WTC11 (cell line): Measurements from ENCODE around the gene LENG8. TPM values are rescaled to one million over a fixed set of nuclear protein-coding genes. Genes with fewer than 3 reads are reported as not detected.
A peak's percentile ranks its signal among the peaks of the same experiment; 100 is the strongest.

Experiments
- CBFB ChIP-seq: sonication (generic); formaldehyde crosslinking; IDR thresholded peaks from 2 replicates; pipeline ENCODE4 v1.8.1; 2022; ENCODE audit warnings: mild to moderate bottlenecking, low read depth, missing genetic modification reagents
- CTCF ChIP-seq: fragments of 200-600 bp; IDR thresholded peaks from 2 replicates; pipeline ENCODE4 v1.8.0; 2022; ENCODE audit warnings: antibody characterized with exemption
- E2F1 ChIP-seq: sonication (generic); formaldehyde crosslinking; IDR thresholded peaks from 2 replicates; pipeline ENCODE4 v1.8.0; 2022; ENCODE audit warnings: mild to moderate bottlenecking, missing genetic modification reagents
- EMX1 ChIP-seq: fragments of 250-450 bp; sonication (Bioruptor Pico); IDR thresholded peaks from 2 replicates; pipeline ENCODE4 v1.8.0; 2021; ENCODE audit warnings: mild to moderate bottlenecking
- ESRRA ChIP-seq: sonication (generic); formaldehyde crosslinking; IDR thresholded peaks from 2 replicates; pipeline ENCODE4 v1.8.1; 2022; ENCODE audit warnings: mild to moderate bottlenecking, missing genetic modification reagents, borderline replicate concordance
- GRHL2 ChIP-seq: fragments of 250-450 bp; sonication (Bioruptor Pico); IDR thresholded peaks from 2 replicates; pipeline ENCODE4 v1.8.0; 2022; ENCODE audit warnings: mild to moderate bottlenecking, moderate library complexity; ENCODE audit not compliant: insufficient replicate concordance, severe bottlenecking
- GTF2I ChIP-seq: fragments of 250-450 bp; sonication (Bioruptor Pico); conservative IDR thresholded peaks from 2 replicates; pipeline ENCODE4 v1.4.0; 2021; ENCODE audit warnings: mild to moderate bottlenecking
- IRF2 ChIP-seq: sonication (generic); formaldehyde crosslinking; IDR thresholded peaks from 2 replicates; pipeline ENCODE4 v1.8.0; 2022; ENCODE audit warnings: low read depth, missing genetic modification reagents, borderline replicate concordance
- JUN ChIP-seq: sonication (generic); formaldehyde crosslinking; IDR thresholded peaks from 2 replicates; pipeline ENCODE4 v1.8.0; 2023; ENCODE audit warnings: mild to moderate bottlenecking, missing genetic modification reagents
- KAT7 ChIP-seq: sonication (generic); formaldehyde crosslinking; IDR thresholded peaks from 2 replicates; pipeline ENCODE4 v1.8.1; 2023; ENCODE audit warnings: missing genetic modification reagents, mild to moderate bottlenecking, borderline replicate concordance
- MAX ChIP-seq: sonication (generic); formaldehyde crosslinking; IDR thresholded peaks from 2 replicates; pipeline ENCODE4 v1.8.0; 2022; ENCODE audit warnings: mild to moderate bottlenecking, missing genetic modification reagents
- NFE2L1 ChIP-seq: sonication (generic); formaldehyde crosslinking; IDR thresholded peaks from 2 replicates; pipeline ENCODE4 v1.8.1; 2023; ENCODE audit warnings: missing genetic modification reagents
- OVOL2 ChIP-seq: fragments of 250-450 bp; sonication (Bioruptor Pico); IDR thresholded peaks from 2 replicates; pipeline ENCODE4 v1.9.0; 2021; ENCODE audit warnings: mild to moderate bottlenecking, borderline replicate concordance
- PREB ChIP-seq: sonication (generic); formaldehyde crosslinking; IDR thresholded peaks from 2 replicates; pipeline ENCODE4 v1.8.1; 2022; ENCODE audit warnings: mild to moderate bottlenecking, missing genetic modification reagents, moderate library complexity, borderline replicate concordance
- PRRX2 ChIP-seq: fragments of 250-450 bp; sonication (Bioruptor Pico); IDR thresholded peaks from 2 replicates; pipeline ENCODE4 v1.8.0; 2021; ENCODE audit warnings: mild to moderate bottlenecking
- RELA ChIP-seq: sonication (generic); formaldehyde crosslinking; IDR thresholded peaks from 2 replicates; pipeline ENCODE4 v1.8.1; 2022; ENCODE audit warnings: missing genetic modification reagents, mild to moderate bottlenecking, borderline replicate concordance
- RORB ChIP-seq: fragments of 250-450 bp; sonication (Bioruptor Pico); IDR thresholded peaks from 2 replicates; pipeline ENCODE4 v1.9.0; 2021; ENCODE audit warnings: mild to moderate bottlenecking
- SMAD4 ChIP-seq: sonication (generic); formaldehyde crosslinking; IDR thresholded peaks from 2 replicates; pipeline ENCODE4 v1.8.0; 2022; ENCODE audit warnings: mild to moderate bottlenecking, missing genetic modification reagents
- SOX15 ChIP-seq: fragments of 250-450 bp; sonication (Bioruptor Pico); IDR thresholded peaks from 2 replicates; pipeline ENCODE4 v1.9.0; 2021; ENCODE audit warnings: mild to moderate bottlenecking
- TCF7 ChIP-seq: sonication (generic); formaldehyde crosslinking; IDR thresholded peaks from 2 replicates; pipeline ENCODE4 v1.8.0; 2022; ENCODE audit warnings: mild to moderate bottlenecking, low read depth, missing genetic modification reagents, moderate library complexity
- ZNF121 ChIP-seq: sonication (generic); formaldehyde crosslinking; IDR thresholded peaks from 2 replicates; pipeline ENCODE4 v1.8.0; 2023; ENCODE audit warnings: missing genetic modification reagents
- ZNF263 ChIP-seq: sonication (generic); formaldehyde crosslinking; IDR thresholded peaks from 2 replicates; pipeline ENCODE4 v1.8.1; 2022; ENCODE audit warnings: low read depth, mild to moderate bottlenecking, moderate library complexity, missing genetic modification reagents
- ZNF423 ChIP-seq: fragments of 250-450 bp; sonication (Bioruptor Pico); IDR thresholded peaks from 2 replicates; pipeline ENCODE4 v2.1.2; 2022; ENCODE audit warnings: mild to moderate bottlenecking, moderate library complexity
- total RNA-seq: library from RNA; stranded (reverse); gene quantifications from 3 replicates; pipeline ENCODE4 v1.2.3, GENCODE V29; 2021
- TF ChIP-seq, protein P1 (sequence below): sonication (generic); formaldehyde crosslinking; IDR thresholded peaks from 2 replicates; pipeline ENCODE4 v1.8.1; 2022; ENCODE audit warnings: low read depth, missing genetic modification reagents, borderline replicate concordance
- TF ChIP-seq, protein P2 (sequence below): fragments of 250-450 bp; sonication (Bioruptor Pico); IDR thresholded peaks from 2 replicates; pipeline ENCODE4 v1.9.0; 2021; ENCODE audit warnings: mild to moderate bottlenecking
- TF ChIP-seq, protein P3 (sequence below): sonication (generic); formaldehyde crosslinking; IDR thresholded peaks from 2 replicates; pipeline ENCODE4 v1.8.1; 2022; ENCODE audit warnings: low read depth, mild to moderate bottlenecking, moderate library complexity, missing genetic modification reagents, borderline replicate concordance
- TF ChIP-seq, protein P4 (sequence below): fragments of 250-450 bp; sonication (Bioruptor Pico); conservative IDR thresholded peaks from 2 replicates; pipeline ENCODE4 v1.9.0; 2021; ENCODE audit warnings: mild to moderate bottlenecking

The LENG8 gene
- total RNA-seq, 1 experiment from 2014 or later, result 175 TPM

- TF ChIP-seq PREB (CRISPR knock-in tag) (no peak), TCF7 (CRISPR knock-in tag) (peak; percentile 65; the same call in 1 of the 2 replicates), JUN (CRISPR knock-in tag) (peak; percentile 56; the same call in 1 of the 2 replicates), ESRRA (no peak), ZNF121 (no peak), ZNF423 (CRISPR knock-in tag) (no peak), ZNF263 (CRISPR knock-in tag) (no peak), E2F1 (CRISPR knock-in tag) (0 out of 2 replicates have a peak, but pooled peaks have one; percentile 51), GTF2I (CRISPR knock-in tag) (no peak), KAT7 (CRISPR knock-in tag) (peak; percentile 92), CBFB (no peak), MAX (CRISPR knock-in tag) (peak; percentile 82), PRRX2 (CRISPR knock-in tag) (no peak), IRF2 (CRISPR knock-in tag) (no peak), RORB (no peak), EMX1 (CRISPR knock-in tag) (no peak), RELA (no peak), SMAD4 (CRISPR knock-in tag) (no peak; the same call in 1 of the 2 replicates), NFE2L1 (CRISPR knock-in tag) (peak; percentile 84; the same call in 1 of the 2 replicates), CTCF (no peak), SOX15 (no peak), OVOL2 (no peak), GRHL2 (CRISPR knock-in tag) (no peak)
- TF ChIP-seq, protein P1, sequence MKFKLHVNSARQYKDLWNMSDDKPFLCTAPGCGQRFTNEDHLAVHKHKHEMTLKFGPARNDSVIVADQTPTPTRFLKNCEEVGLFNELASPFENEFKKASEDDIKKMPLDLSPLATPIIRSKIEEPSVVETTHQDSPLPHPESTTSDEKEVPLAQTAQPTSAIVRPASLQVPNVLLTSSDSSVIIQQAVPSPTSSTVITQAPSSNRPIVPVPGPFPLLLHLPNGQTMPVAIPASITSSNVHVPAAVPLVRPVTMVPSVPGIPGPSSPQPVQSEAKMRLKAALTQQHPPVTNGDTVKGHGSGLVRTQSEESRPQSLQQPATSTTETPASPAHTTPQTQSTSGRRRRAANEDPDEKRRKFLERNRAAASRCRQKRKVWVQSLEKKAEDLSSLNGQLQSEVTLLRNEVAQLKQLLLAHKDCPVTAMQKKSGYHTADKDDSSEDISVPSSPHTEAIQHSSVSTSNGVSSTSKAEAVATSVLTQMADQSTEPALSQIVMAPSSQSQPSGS, result no peak
- TF ChIP-seq, protein P2, sequence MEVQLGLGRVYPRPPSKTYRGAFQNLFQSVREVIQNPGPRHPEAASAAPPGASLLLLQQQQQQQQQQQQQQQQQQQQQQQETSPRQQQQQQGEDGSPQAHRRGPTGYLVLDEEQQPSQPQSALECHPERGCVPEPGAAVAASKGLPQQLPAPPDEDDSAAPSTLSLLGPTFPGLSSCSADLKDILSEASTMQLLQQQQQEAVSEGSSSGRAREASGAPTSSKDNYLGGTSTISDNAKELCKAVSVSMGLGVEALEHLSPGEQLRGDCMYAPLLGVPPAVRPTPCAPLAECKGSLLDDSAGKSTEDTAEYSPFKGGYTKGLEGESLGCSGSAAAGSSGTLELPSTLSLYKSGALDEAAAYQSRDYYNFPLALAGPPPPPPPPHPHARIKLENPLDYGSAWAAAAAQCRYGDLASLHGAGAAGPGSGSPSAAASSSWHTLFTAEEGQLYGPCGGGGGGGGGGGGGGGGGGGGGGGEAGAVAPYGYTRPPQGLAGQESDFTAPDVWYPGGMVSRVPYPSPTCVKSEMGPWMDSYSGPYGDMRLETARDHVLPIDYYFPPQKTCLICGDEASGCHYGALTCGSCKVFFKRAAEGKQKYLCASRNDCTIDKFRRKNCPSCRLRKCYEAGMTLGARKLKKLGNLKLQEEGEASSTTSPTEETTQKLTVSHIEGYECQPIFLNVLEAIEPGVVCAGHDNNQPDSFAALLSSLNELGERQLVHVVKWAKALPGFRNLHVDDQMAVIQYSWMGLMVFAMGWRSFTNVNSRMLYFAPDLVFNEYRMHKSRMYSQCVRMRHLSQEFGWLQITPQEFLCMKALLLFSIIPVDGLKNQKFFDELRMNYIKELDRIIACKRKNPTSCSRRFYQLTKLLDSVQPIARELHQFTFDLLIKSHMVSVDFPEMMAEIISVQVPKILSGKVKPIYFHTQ, result no peak
- TF ChIP-seq, protein P3, sequence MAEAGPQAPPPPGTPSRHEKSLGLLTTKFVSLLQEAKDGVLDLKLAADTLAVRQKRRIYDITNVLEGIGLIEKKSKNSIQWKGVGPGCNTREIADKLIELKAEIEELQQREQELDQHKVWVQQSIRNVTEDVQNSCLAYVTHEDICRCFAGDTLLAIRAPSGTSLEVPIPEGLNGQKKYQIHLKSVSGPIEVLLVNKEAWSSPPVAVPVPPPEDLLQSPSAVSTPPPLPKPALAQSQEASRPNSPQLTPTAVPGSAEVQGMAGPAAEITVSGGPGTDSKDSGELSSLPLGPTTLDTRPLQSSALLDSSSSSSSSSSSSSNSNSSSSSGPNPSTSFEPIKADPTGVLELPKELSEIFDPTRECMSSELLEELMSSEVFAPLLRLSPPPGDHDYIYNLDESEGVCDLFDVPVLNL (CRISPR knock-in tag), result peak; percentile 78; the same call in 1 of the 2 replicates
- TF ChIP-seq, protein P4, sequence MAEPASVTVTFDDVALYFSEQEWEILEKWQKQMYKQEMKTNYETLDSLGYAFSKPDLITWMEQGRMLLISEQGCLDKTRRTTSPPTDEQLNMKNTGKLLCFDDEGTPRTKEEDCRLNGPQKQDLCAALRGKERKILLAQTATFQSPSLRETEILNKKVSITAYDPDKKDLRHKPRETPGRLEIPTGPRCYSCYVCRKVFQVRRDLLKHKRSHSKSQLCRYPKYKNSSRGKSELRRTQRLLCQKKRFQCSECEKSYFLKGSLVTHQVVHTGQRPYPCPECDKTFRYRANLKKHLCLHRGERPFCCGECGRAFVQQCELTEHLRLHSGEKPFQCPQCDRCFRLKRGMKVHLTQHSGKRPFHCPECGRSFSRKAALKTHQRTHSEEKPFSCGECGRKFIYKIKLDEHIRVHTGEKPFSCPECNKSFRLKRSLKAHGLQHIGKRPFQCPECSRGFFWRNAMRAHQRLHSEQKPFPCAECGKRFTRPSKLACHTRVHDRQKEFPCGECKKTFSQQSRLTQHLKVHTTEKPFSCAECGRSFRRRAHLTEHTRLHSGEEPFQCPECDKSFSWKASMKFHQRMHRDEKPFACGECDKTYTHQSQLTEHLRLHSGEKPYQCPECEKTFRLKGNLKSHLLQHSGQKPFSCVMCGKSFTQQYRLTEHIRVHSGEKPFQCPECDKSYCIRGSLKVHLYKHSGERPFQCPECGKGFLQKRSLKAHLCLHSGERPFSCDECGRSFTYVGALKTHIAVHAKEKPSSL (CRISPR knock-in tag), result no peak
Measured at GRCh38 chr19:54448774-54449700, at the start of gene LENG8 (continued).
